ENCODE measurements around the gene CTNNA1. TPM values are rescaled to one million over a fixed set of nuclear protein-coding genes. Genes with fewer than 3 reads are reported as not detected.

Gene CTNNA1
- total RNA-seq, 1 experiment from 2014 or later, result 734 TPM

GRCh38 chr5:138869763-138870500, 116.7 kb downstream of the CTNNA1 start:
- Mint-ChIP-seq H3K9me3 (ENCODE audit: low read depth, unreplicated experiment) (no peaks in the 10 kb centered on the region), H3K36me3 (ENCODE audit: insufficient read depth, unreplicated experiment) (peaks cover 35% of the 10 kb centered on the region), H3K4me3 (ENCODE audit: low read depth, unreplicated experiment) (no peak overlapping the region), H3K4me1 (ENCODE audit: low read depth, unreplicated experiment) (peaks cover 35% of the 10 kb centered on the region), H3K27me3 (ENCODE audit: unreplicated experiment) (no peaks in the 10 kb centered on the region), H3K27ac (ENCODE audit: unreplicated experiment) (no peak overlapping the region)
- no peak for TF ChIP-seq CTCF (IDR thresholded peaks at IDR 0.05; ENCODE audit: unreplicated experiment)
- intact Hi-C loops (cut with micrococcal nuclease; ENCODE audit: unreplicated experiment), result no loop called here
- no TSS peak for BruUV-seq (replicated peaks)
- DNase-seq, result no peak
- CTCF ChIA-PET, result interaction anchor here (0.6 to 0.8 kb wide), 3 partner anchors 43 to 104 kb away, joined by 3 to 4 read pairs (median 3); no protein-coding TSS in a partner anchor

- TF ChIP-seq CTCF (IDR thresholded peaks at IDR 0.05; ENCODE audit: unreplicated experiment), result no peak
- Mint-ChIP-seq H3K27ac (ENCODE audit: unreplicated experiment) (peak overlapping the region; percentile 54), H3K27me3 (ENCODE audit: unreplicated experiment) (no peaks in the 10 kb centered on the region), H3K4me3 (ENCODE audit: low read depth, unreplicated experiment) (no peak overlapping the region), H3K36me3 (ENCODE audit: insufficient read depth, unreplicated experiment) (peaks cover 35% of the 10 kb centered on the region), H3K9me3 (ENCODE audit: low read depth, unreplicated experiment) (no peaks in the 10 kb centered on the region), H3K4me1 (ENCODE audit: low read depth, unreplicated experiment) (peaks cover 35% of the 10 kb centered on the region)
- intact Hi-C loops (cut with micrococcal nuclease; ENCODE audit: unreplicated experiment), result no loop called here
- CTCF ChIA-PET, result no interaction called here
- no TSS peak for BruUV-seq (replicated peaks)
- DNase-seq, result no peak
Measured at GRCh38 chr5:138870611-138871010, 117.4 kb downstream of the CTNNA1 start.

- Mint-ChIP-seq H3K4me1 (ENCODE audit: low read depth, unreplicated experiment) (peaks cover 48% of the 10 kb centered on the region), H3K27me3 (ENCODE audit: unreplicated experiment) (no peaks in the 10 kb centered on the region), H3K27ac (ENCODE audit: unreplicated experiment) (no peak overlapping the region), H3K36me3 (ENCODE audit: insufficient read depth, unreplicated experiment) (peaks cover 26% of the 10 kb centered on the region), H3K9me3 (ENCODE audit: low read depth, unreplicated experiment) (no peaks in the 10 kb centered on the region), H3K4me3 (ENCODE audit: low read depth, unreplicated experiment) (no peak overlapping the region)
- intact Hi-C loops (cut with micrococcal nuclease; ENCODE audit: unreplicated experiment), result no loop called here
- BruUV-seq (replicated peaks), result no TSS peak
- CTCF ChIA-PET, result interaction anchor here (0.8 kb wide), 1 partner anchor 10 kb away, joined by 3 read pairs; no protein-coding TSS in a partner anchor
- no peak for TF ChIP-seq CTCF (IDR thresholded peaks at IDR 0.05; ENCODE audit: unreplicated experiment)
- no peak for DNase-seq
Measured at GRCh38 chr5:138872841-138873465, 119.7 kb downstream of the CTNNA1 start.

- Mint-ChIP-seq H3K4me3 (ENCODE audit: low read depth, unreplicated experiment) (no peak overlapping the region), H3K9me3 (ENCODE audit: low read depth, unreplicated experiment) (no peaks in the 10 kb centered on the region), H3K36me3 (ENCODE audit: insufficient read depth, unreplicated experiment) (peaks cover 26% of the 10 kb centered on the region), H3K27me3 (ENCODE audit: unreplicated experiment) (no peaks in the 10 kb centered on the region), H3K4me1 (ENCODE audit: low read depth, unreplicated experiment) (peaks cover 43% of the 10 kb centered on the region), H3K27ac (ENCODE audit: unreplicated experiment) (no peak overlapping the region)
- no peak for TF ChIP-seq CTCF (IDR thresholded peaks at IDR 0.05; ENCODE audit: unreplicated experiment)
- BruUV-seq (replicated peaks), result no TSS peak
- CTCF ChIA-PET, result no interaction called here
- DNase-seq, result no peak
- intact Hi-C loops (cut with micrococcal nuclease; ENCODE audit: unreplicated experiment), result no loop called here
Measured at GRCh38 chr5:138873466-138874221, 120.4 kb downstream of the CTNNA1 start.

All from Calu3 (cell line).